Measurements from ENCODE around the gene SH3TC1. TPM values are rescaled to one million over a fixed set of nuclear protein-coding genes. Genes with fewer than 3 reads are reported as not detected.

SH3TC1 gene
- total and polyA plus RNA-seq, 10 of the 15 experiments (the other 5 are each of a cell fraction or from before 2014, with no cell fraction given) = 0.19 to 47.0 (median 18.4) TPM

DNA sequence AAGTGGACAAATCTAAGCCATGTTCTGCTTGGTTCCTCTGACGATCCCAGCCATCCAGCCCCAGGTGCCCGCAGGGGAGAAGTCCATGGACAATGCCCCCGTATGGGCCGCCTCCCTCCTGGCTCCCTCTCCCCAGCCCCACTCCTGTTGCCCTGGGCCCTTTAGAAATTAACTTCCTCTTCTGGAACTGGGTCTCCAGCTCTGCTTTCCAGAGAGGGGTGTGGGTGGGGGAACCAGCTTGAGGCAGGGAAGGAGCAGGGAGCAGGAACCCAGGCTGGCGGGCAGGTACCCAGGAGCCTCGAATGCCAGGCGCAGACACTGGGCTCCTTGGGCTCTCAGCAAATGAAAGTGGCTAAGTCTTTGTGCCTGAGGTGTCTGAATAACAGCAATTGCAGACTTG is 27.8 kb upstream of the SH3TC1 start (continued):
- TF ChIP-seq, protein P1, sequence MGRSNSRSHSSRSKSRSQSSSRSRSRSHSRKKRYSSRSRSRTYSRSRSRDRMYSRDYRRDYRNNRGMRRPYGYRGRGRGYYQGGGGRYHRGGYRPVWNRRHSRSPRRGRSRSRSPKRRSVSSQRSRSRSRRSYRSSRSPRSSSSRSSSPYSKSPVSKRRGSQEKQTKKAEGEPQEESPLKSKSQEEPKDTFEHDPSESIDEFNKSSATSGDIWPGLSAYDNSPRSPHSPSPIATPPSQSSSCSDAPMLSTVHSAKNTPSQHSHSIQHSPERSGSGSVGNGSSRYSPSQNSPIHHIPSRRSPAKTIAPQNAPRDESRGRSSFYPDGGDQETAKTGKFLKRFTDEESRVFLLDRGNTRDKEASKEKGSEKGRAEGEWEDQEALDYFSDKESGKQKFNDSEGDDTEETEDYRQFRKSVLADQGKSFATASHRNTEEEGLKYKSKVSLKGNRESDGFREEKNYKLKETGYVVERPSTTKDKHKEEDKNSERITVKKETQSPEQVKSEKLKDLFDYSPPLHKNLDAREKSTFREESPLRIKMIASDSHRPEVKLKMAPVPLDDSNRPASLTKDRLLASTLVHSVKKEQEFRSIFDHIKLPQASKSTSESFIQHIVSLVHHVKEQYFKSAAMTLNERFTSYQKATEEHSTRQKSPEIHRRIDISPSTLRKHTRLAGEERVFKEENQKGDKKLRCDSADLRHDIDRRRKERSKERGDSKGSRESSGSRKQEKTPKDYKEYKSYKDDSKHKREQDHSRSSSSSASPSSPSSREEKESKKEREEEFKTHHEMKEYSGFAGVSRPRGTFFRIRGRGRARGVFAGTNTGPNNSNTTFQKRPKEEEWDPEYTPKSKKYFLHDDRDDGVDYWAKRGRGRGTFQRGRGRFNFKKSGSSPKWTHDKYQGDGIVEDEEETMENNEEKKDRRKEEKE (IDR thresholded peaks at IDR 0.05) = no peak
- no peak for TF ChIP-seq FOXK2 (IDR thresholded peaks at IDR 0.05)
- TF ChIP-seq, protein P2, sequence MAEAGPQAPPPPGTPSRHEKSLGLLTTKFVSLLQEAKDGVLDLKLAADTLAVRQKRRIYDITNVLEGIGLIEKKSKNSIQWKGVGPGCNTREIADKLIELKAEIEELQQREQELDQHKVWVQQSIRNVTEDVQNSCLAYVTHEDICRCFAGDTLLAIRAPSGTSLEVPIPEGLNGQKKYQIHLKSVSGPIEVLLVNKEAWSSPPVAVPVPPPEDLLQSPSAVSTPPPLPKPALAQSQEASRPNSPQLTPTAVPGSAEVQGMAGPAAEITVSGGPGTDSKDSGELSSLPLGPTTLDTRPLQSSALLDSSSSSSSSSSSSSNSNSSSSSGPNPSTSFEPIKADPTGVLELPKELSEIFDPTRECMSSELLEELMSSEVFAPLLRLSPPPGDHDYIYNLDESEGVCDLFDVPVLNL (IDR thresholded peaks at IDR 0.05; ENCODE audit: low read depth, low read length) = no peak
- TF ChIP-seq ZNF207 (IDR thresholded peaks at IDR 0.05; ENCODE audit: borderline replicate concordance) = no peak
- TF ChIP-seq MEF2B (IDR thresholded peaks at IDR 0.05; ENCODE audit: partially characterized antibody, poor library complexity, severe bottlenecking) = no peak

Data from GM12878 (cell line).